PFSK-1 (cell line): ENCODE measurements around the gene MGLL.

Experiments
- FOXP2 ChIP-seq: optimal IDR thresholded peaks from 2 replicates; pipeline ENCODE3; 2011; ENCODE audit warnings: borderline replicate concordance, control low read depth, inconsistent platforms; ENCODE audit not compliant: insufficient read depth; ENCODE audit errors: extremely low read length, extremely low read depth
- POLR2AphosphoS5 ChIP-seq: IDR thresholded peaks from 2 replicates; pipeline ENCODE4 v1.6.1; 2012; ENCODE audit warnings: low read depth, mild to moderate bottlenecking, control low read depth, low read length, moderate library complexity
- SIN3A ChIP-seq: IDR thresholded peaks from 2 replicates; pipeline ENCODE4 v1.6.1; 2012; ENCODE audit warnings: mild to moderate bottlenecking, low read length, moderate library complexity, borderline replicate concordance; ENCODE audit not compliant: insufficient read depth
- TAF1 ChIP-seq: IDR thresholded peaks from 2 replicates; pipeline ENCODE4 v1.6.1; 2012; ENCODE audit warnings: low read length, control low read depth, borderline replicate concordance; ENCODE audit not compliant: insufficient read depth
- TF ChIP-seq, protein P1 (sequence below), 2 experiments: IDR thresholded peaks; 2 replicates each; pipeline versions ENCODE4 v1.6.1 to v1.8.0; 2011 to 2012; ENCODE audit warnings: low read depth in 2 of 2, low read length in 2 of 2, control low read depth in 1 of 2, inconsistent platforms in 1 of 2, mild to moderate bottlenecking in 1 of 2, moderate library complexity in 1 of 2; ENCODE audit not compliant: insufficient read depth in 1 of 2

DNA sequence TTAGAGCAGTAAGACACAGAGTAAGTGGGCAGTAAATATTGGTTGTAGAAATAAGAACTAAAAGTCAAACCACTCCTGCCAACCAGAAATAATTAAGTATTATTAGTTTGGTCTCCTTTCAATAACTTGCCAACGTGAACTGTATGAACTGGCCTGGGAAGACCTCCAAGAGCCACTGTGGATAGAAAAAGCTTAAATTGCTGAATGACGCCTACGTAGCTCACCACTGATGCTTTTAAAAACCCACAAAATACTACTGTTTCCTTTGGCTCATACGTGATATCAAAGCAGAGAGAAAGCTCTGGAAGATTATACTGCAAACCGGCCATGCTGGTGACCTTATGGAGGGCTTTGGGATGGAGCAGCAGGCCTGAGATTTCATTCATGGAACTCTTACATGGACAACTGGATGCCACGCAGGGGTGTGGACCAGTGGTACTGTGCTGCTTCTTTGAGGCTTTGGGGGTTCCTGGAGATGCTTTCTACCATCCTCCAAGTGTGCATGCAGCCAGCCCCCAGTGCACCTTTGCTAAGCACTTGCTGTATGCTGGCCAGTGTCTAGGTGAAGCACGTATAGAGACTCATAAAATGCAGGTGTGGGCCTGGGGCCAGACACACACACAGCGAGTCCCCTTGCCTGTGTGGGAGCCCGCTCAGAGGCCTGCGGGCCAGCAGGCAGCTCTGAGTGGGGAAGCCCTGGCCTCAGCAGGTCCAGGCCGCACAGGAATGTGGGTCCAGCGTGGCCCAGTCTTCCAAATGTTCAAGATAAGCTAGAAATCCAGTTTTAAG, 82.8 kb downstream of the MGLL start:
- no peak for TF ChIP-seq TAF1
- no peak for TF ChIP-seq POLR2AphosphoS5
- TF ChIP-seq, protein P1, sequence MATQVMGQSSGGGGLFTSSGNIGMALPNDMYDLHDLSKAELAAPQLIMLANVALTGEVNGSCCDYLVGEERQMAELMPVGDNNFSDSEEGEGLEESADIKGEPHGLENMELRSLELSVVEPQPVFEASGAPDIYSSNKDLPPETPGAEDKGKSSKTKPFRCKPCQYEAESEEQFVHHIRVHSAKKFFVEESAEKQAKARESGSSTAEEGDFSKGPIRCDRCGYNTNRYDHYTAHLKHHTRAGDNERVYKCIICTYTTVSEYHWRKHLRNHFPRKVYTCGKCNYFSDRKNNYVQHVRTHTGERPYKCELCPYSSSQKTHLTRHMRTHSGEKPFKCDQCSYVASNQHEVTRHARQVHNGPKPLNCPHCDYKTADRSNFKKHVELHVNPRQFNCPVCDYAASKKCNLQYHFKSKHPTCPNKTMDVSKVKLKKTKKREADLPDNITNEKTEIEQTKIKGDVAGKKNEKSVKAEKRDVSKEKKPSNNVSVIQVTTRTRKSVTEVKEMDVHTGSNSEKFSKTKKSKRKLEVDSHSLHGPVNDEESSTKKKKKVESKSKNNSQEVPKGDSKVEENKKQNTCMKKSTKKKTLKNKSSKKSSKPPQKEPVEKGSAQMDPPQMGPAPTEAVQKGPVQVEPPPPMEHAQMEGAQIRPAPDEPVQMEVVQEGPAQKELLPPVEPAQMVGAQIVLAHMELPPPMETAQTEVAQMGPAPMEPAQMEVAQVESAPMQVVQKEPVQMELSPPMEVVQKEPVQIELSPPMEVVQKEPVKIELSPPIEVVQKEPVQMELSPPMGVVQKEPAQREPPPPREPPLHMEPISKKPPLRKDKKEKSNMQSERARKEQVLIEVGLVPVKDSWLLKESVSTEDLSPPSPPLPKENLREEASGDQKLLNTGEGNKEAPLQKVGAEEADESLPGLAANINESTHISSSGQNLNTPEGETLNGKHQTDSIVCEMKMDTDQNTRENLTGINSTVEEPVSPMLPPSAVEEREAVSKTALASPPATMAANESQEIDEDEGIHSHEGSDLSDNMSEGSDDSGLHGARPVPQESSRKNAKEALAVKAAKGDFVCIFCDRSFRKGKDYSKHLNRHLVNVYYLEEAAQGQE (IDR thresholded peaks at IDR 0.05; ENCODE audit: insufficient read depth in 1 of 2, low read depth in 2 of 2, low read length in 2 of 2): no peak
- no peak for TF ChIP-seq SIN3A
- no peak for TF ChIP-seq FOXP2
